ENCODE measurements around the gene TFPI. TPM values are rescaled to one million over a fixed set of nuclear protein-coding genes. Genes with fewer than 3 reads are reported as not detected.

Gene TFPI
- total RNA-seq, 1 donor from 2014 or later: 19.0 TPM

Other genes starting within 250 kb of the TFPI start
- 27.3 TPM for gene CALCRL, start 106.2 kb downstream of the TFPI start, total RNA-seq

All from left ventricle myocardium inferior (tissue), 1 donor.